HG03378 (cell line): ENCODE measurements around the gene AKT1.
"Not testable (repeated sequence)": the region's sequence is repeated elsewhere in the genome, so short reads cannot be mapped to it uniquely, and the experiment has no call there.

Experiments
- ATAC-seq: cut with Tn5 transposase; IDR thresholded peaks from one replicate; pipeline ENCODE4 v1.9.1; 2021; ENCODE audit warnings: mild to moderate bottlenecking, moderate library complexity; ENCODE audit not compliant: unreplicated experiment

The AKT1 gene

GRCh38 chr14:104741108-104741802 lies 54.3 kb downstream of the AKT1 start:
- no peak for ATAC-seq

GRCh38 chr14:104739546-104740516 lies 55.7 kb downstream of the AKT1 start:
- no peak for ATAC-seq

GRCh38 chr14:104739026-104739425 lies 56.5 kb downstream of the AKT1 start:
- ATAC-seq: no peak

DNA sequence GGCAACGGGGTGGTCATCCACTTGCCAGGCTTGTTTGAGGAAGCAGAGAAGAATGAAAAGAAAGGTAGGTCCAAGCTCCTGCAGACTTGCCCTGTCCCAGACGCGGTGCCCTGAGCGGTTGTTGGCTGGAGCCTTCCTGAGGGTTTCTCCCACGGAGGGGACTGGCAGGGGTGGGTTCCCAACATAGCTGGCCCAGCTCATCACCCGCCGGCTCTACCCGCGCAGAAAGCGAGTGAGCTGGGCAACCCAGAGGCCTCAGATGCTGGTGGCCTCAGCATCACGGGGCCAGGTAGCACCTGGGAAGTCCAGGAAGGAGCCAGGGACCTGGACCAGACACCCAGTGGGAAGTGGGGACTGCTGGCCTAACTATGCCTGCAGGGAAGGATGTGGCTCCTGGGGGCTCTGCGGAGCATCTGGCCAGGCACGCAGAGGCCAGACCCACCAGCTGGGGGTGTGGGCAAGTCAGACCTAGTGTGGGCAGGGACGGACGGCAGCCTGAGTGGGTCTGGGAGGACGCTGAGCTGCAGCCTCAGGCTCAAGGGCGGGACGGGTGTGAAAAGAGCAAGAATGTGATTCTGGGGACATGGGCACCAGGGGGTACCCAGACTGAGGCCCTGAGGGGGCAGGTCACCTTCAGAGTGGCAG lies 57.1 kb downstream of the AKT1 start:
- ATAC-seq: no peak

- no peak for ATAC-seq
These were observed 59.5 kb downstream of the AKT1 start for GRCh38 chr14:104735830-104736642.

- ATAC-seq: no peak
These were observed 60.4 kb downstream of the AKT1 start for GRCh38 chr14:104734991-104735779.

GRCh38 chr14:104734601-104734990 lies 61.0 kb downstream of the AKT1 start:
- no peak for ATAC-seq

GRCh38 chr14:104734051-104734587 lies 61.4 kb downstream of the AKT1 start:
- no peak for ATAC-seq

DNA sequence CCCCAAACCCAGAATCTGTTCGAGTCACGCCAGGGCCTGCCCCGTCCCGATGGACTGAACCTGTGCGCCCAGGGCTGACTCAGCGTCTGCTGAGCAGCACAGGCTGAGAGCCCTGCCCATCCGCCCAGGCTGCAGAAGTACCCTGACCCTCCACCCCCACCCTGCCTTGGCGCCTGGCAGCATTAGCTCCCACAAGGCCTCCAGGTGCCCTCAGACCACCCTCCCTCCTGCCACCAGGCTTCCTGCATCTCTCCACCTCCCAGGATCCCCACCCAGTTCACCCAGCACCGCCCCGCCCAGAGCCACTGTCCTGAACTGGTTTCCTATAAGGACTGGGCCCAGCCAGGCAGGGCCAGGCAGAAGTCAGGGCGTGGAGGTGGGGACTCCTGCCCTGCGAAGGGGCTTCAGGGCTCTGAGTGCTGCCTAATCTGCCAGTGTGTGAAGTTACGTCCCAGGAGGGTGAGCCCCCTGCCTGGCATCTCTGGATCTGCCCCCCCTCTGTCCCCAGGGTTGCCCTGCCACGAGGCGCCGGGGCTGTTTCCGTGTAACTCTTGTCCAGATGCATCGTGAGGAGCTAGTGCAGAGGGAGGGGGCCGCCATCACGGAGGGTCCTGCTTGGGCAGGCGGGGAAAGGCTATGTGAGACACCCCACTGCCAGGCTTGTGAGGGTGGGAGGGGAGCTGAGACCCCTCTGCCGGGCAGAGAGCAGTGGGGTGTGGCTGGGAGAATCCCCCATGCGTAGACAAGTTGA lies 62.4 kb downstream of the AKT1 start:
- no peak for ATAC-seq

GRCh38 chr14:104732355-104732804 lies 63.2 kb downstream of the AKT1 start:
- ATAC-seq: no peak

DNA sequence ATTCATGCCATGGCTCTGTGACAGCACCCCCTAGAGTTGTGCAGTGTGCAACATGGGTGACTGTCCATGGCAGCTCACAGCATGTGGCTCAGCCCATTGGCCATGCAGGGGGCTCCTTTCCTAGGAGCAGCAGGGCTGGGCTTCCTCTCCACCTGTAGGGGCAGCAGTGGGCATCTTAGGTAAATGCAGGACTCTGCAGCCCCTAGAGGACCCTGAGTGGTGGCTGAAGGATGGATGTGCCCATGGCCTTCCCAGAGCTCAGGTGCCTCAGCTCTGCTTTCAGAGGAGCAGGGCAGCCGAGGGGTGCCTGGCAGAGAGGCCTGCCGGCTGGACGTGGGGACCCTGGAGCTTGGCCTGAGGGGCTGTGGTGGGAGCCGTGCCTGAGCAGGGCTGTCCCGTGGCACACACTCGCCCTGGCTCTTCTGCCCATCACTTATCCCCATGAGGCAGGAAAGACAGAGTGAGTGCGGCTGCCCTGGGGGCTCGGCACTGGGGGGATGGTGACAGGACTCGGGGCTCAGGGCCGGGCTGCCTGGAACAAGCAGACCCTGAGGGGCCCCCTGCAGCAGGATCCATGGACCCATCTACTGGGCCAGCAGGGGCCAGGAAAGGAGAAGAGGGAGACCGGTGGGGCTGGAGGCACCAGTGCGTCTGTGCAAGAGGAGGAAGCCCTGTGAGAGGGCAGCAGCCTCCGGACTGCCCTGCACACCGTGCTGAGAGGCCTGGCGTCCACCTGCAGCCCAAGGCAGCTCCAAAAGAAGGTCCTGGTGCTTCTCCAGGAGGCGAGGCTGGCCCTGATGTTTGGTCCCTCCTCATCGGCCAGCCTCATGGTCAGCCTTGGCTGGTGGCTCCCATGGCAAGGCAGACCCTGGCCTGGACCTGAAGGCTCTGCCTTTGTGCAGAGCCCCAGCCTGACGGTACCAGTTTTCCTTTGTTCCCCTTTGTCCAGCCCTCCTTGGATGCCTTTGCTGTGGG lies 63.9 kb downstream of the AKT1 start:
- ATAC-seq: no peak

GRCh38 chr14:104730487-104730886 lies 65.1 kb downstream of the AKT1 start:
- no peak for ATAC-seq

- ATAC-seq: no peak
These were observed 65.7 kb downstream of the AKT1 start for GRCh38 chr14:104729835-104730181.

DNA sequence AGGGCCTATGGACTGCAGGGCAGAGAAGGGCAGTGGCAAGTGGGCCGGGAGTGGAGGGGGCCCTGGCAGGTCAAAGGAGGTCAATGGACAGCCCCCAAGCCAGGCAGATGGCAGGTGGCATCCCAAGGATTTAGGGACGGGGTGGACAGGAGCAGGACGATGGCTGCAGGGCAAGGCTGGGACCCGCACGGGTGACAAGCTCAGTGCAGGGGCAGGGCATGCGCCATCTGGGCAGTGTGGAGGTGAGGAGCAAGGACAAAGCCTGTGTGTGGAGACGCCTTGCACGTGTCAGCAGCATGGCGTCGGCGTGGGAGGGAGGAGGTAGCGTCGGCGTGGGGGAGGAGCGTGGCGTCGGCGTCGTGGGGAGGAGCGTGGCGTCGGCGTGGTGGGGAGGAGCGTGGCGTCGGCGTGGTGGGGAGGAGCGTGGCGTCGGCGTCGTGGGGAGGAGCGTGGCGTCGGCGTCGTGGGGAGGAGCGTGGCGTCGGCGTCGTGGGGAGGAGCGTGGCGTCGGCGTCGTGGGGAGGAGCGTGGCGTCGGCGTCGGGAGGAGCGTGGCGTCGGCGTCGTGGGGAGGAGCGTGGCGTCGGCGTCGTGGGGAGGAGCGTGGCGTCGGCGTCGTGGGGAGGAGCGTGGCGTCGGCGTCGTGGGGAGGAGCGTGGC lies 66.2 kb downstream of the AKT1 start:
- not testable (repeated sequence) for ATAC-seq

- ATAC-seq: no peak
These were observed 66.9 kb downstream of the AKT1 start for GRCh38 chr14:104728631-104729030.

- ATAC-seq: no peak
These were observed 68.7 kb downstream of the AKT1 start for GRCh38 chr14:104726600-104727451.
